Spleen (tissue), 11 donors: ENCODE data around the gene FAM237A. TPM values are rescaled to one million over a fixed set of nuclear protein-coding genes. Genes with fewer than 3 reads are reported as not detected.

Source experiments
- DNase-seq: peaks from one replicate; pipeline ENCODE4 v3.0.0-alpha.2; 2020
- H3K27ac ChIP-seq, 8 donors: fragments of 200-600 bp; sonication (generic) in 7 of 8; 1 replicate in 4 of 8; 2 replicates in 4 of 8; pipeline versions ENCODE4 v1.5.0 to v1.8.0; 2016 to 2021; ENCODE audit warnings: inconsistent platforms in 4 of 8, mild to moderate bottlenecking in 4 of 8, moderate library complexity in 1 of 8
- H3K27me3 ChIP-seq, 7 donors: fragments of 200-600 bp; sonication (generic) in 6 of 7; replicated peaks in 1 of 7; 1 replicate in 4 of 7; 2 replicates in 3 of 7; pipeline versions ENCODE4 v1.5.0 to v1.8.0; 2016 to 2021; ENCODE audit warnings: inconsistent platforms in 3 of 7, mild to moderate bottlenecking in 1 of 7
- H3K36me3 ChIP-seq, 6 donors: fragments of 200-600 bp; sonication (generic) in 5 of 6; 1 replicate in 4 of 6; 2 replicates in 2 of 6; pipeline versions ENCODE4 v1.5.0 to v1.8.0; 2016 to 2021; ENCODE audit warnings: inconsistent platforms in 2 of 6
- H3K4me1 ChIP-seq, 6 donors: fragments of 200-600 bp; sonication (generic) in 5 of 6; 1 replicate in 3 of 6; 2 replicates in 3 of 6; pipeline versions ENCODE4 v1.5.0 to v1.8.0; 2016 to 2021; ENCODE audit warnings: inconsistent platforms in 3 of 6
- H3K4me3 ChIP-seq, 8 donors: fragments of 200-600 bp; sonication (generic) in 7 of 8; 1 replicate in 4 of 8; 2 replicates in 4 of 8; pipeline versions ENCODE4 v1.5.0 to v1.8.0; 2016 to 2021; ENCODE audit warnings: inconsistent platforms in 4 of 8, mild to moderate bottlenecking in 4 of 8, moderate library complexity in 2 of 8
- H3K9me3 ChIP-seq, 8 donors: fragments of 200-600 bp; sonication (generic) in 7 of 8; 1 replicate in 4 of 8; 2 replicates in 4 of 8; pipeline versions ENCODE4 v1.5.0 to v1.8.0; 2016 to 2021; ENCODE audit warnings: inconsistent platforms in 4 of 8
- POLR2A ChIP-seq, 3 donors: fragments of 450-650 bp; IDR thresholded peaks; one replicate each; pipeline ENCODE4 v1.5.1; 2017; ENCODE audit warnings: antibody characterized with exemption in 3 of 3, mild to moderate bottlenecking in 1 of 3
- POLR2AphosphoS5 ChIP-seq, 3 donors: sonication (generic); formaldehyde crosslinking; IDR thresholded peaks; one replicate each; pipeline ENCODE4 v1.5.1; 2017; ENCODE audit warnings: antibody characterized with exemption in 3 of 3
- WGBS, 5 donors: extraction: QIAGEN DNeasy Blood & Tissue Kit in 3 of 5; methylation state at CpG; one replicate each; pipeline versions ENCODE4 v1.1.5 to v1.1.7; 2013 to 2018; 5-methylcytosine and 5-hydroxymethylcytosine counted together
- intact Hi-C: fragments of 100-400 bp; cut with DNase I; formaldehyde crosslinking; loops from one replicate; pipeline ENCODE4 v1.15.0; 2023; ENCODE audit warnings: low total_unique reads
- polyA plus RNA-seq, 3 donors: library from polyadenylated mRNA; stranded (reverse); fragments of 200-250 nt; gene quantifications; one replicate each; pipeline ENCODE4 v1.2.1, GENCODE V29; 2013
- total RNA-seq, 7 donors: library from RNA; depleted of rRNA in 3 of 7; stranded (reverse); fragments of >200 nt in 3 of 7; fragmentation: NEBNext Ultra II Directional in 4 of 7; extraction: Animal tissue kit (Norgen Biotek cat#: 25700) in 4 of 7; gene quantifications; one replicate each; pipeline versions ENCODE4 v1.1.0 to v1.2.1, GENCODE V29; 2016 to 2021
- TF ChIP-seq, protein P1 (sequence below), 11 experiments: fragments of 200-600 bp in 7 of 11; fragments of 450-650 bp in 4 of 11; sonication (generic) in 4 of 11; IDR thresholded peaks in 8 of 11; conservative IDR thresholded peaks in 3 of 11; 1 replicate in 7 of 11; 2 replicates in 4 of 11; pipeline versions ENCODE4 v1.4.0 to v1.8.0; 2016 to 2021; ENCODE audit warnings: antibody characterized with exemption in 11 of 11, inconsistent platforms in 4 of 11, mild to moderate bottlenecking in 1 of 11
- donor health status: healthy with polysubstance abuse.
- donor health status: DM: no; HTN: no; CAD: no; lungs with moderate emphysema.
- donor health status: DM: no; HTN: no; CAD: no.
- donor health status: Bipolar disorder and iron deficiency.
- donor health status: healthy.
- donor health status: DM: no; HTN: no; CAD: no.
- donor health status: DM: yes; HTN: yes; CAD: no.

The FAM237A gene
- total and polyA plus RNA-seq, 10 donors: not detected

GRCh38 chr2:206616151-206616550 lies 26.1 kb upstream of the FAM237A start:
- WGBS, 5 donors: 74 to 87% (median 78%) methylated on average over 2 of the region's 2 CpGs
- H3K9me3 ChIP-seq: no peaks in the 10 kb centered on the region
- intact Hi-C loops: no loop called here

DNA sequence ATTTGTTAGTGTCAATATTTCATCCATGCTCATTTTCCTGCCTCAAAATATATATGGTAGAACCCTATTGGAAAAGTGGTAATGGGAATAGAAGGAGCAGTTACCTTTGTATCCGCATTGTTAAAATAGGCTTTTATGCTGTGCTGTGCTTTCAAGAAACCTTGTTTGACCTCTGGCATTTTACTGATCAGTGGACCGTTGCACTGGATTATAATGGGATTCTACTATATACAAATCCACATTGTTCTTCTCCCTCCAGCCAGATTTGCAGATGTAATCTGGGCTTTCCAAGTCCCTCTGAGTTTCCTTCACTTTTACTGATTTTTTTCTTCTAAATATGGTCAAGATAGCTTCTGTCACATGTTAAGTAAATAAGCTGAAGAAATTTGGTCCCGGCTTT lies 23.3 kb upstream of the FAM237A start:
- Histone ChIP-seq H3K27me3 (peaks cover 0 to 3% (median 0%) of the 10 kb centered on the region in 7 donors), H3K4me3 (no peak overlapping the region), H3K9me3 (no peaks in the 10 kb centered on the region), H3K36me3 (no peaks in the 10 kb centered on the region), H3K27ac (no peak overlapping the region), H3K4me1 (no peaks in the 10 kb centered on the region)
- TF ChIP-seq, protein P1, sequence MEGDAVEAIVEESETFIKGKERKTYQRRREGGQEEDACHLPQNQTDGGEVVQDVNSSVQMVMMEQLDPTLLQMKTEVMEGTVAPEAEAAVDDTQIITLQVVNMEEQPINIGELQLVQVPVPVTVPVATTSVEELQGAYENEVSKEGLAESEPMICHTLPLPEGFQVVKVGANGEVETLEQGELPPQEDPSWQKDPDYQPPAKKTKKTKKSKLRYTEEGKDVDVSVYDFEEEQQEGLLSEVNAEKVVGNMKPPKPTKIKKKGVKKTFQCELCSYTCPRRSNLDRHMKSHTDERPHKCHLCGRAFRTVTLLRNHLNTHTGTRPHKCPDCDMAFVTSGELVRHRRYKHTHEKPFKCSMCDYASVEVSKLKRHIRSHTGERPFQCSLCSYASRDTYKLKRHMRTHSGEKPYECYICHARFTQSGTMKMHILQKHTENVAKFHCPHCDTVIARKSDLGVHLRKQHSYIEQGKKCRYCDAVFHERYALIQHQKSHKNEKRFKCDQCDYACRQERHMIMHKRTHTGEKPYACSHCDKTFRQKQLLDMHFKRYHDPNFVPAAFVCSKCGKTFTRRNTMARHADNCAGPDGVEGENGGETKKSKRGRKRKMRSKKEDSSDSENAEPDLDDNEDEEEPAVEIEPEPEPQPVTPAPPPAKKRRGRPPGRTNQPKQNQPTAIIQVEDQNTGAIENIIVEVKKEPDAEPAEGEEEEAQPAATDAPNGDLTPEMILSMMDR (IDR thresholded peaks at IDR 0.05 in 8 of 11, conservative IDR thresholded peaks at IDR 0.05 in 3 of 11): no peak
- no peak for DNase-seq
- intact Hi-C loops: no loop called here
- WGBS, 5 donors: 63 to 90% (median 87%) methylated on average over 3 of the region's 3 CpGs

More at GRCh38 chr2:206616151-206616550, 26.1 kb upstream of the FAM237A start:
- Histone ChIP-seq H3K27me3 (peaks cover 0 to 3% (median 0%) of the 10 kb centered on the region in 7 donors), H3K27ac (no peak overlapping the region), H3K36me3 (no peaks in the 10 kb centered on the region), H3K4me3 (no peak overlapping the region), H3K4me1 (no peaks in the 10 kb centered on the region)
- no peak for TF ChIP-seq POLR2A (IDR thresholded peaks at IDR 0.05)
- TF ChIP-seq POLR2AphosphoS5 (IDR thresholded peaks at IDR 0.05): no peak
- TF ChIP-seq, protein P1 (IDR thresholded peaks at IDR 0.05 in 8 of 11, conservative IDR thresholded peaks at IDR 0.05 in 3 of 11): no peak
- DNase-seq: no peak

DNA sequence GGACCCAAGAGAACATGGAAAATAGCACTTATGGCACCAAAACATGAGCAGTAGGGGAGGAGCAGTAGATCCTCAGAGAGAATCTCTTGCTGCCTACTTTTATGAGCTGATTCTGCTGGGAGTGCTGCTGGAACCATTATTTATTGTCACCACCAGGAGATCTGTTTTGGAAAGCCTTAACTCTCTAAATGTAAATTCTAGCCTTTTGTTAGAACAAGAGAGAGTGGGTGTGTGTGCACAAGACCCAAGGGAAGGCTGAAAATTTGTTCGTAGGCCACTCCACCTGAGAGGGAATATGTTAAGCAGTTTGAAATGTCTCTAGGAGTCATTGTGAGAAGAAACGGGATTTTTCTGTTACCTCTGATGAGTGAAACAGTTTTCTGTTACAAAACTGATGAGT lies 16.2 kb upstream of the FAM237A start:
- H3K9me3 ChIP-seq: no peaks in the 10 kb centered on the region
- intact Hi-C loops: no loop called here
- TF ChIP-seq POLR2AphosphoS5 (IDR thresholded peaks at IDR 0.05): no peak
- TF ChIP-seq, protein P1 (IDR thresholded peaks at IDR 0.05 in 8 of 11, conservative IDR thresholded peaks at IDR 0.05 in 3 of 11): no peak
- H3K4me1 ChIP-seq: no peaks in the 10 kb centered on the region
- H3K27me3 ChIP-seq: peaks cover 0 to 6% (median 0%) of the 10 kb centered on the region in 7 donors
- H3K27ac ChIP-seq: no peak overlapping the region
- DNase-seq: no peak
- no peaks in the 10 kb centered on the region for H3K36me3 ChIP-seq
- WGBS, 5 donors: 69 to 86% (median 75%) methylated on average over 2 of the region's 2 CpGs
- no peak overlapping the region for H3K4me3 ChIP-seq

- Histone ChIP-seq H3K36me3 (no peaks in the 10 kb centered on the region), H3K4me3 (no peak overlapping the region), H3K4me1 (no peaks in the 10 kb centered on the region), H3K9me3 (no peaks in the 10 kb centered on the region), H3K27ac (no peak overlapping the region), H3K27me3 (peaks cover 0 to 6% (median 0%) of the 10 kb centered on the region in 7 donors)
- DNase-seq: no peak
- intact Hi-C loops: no loop called here
- TF ChIP-seq, protein P1 (IDR thresholded peaks at IDR 0.05 in 8 of 11, conservative IDR thresholded peaks at IDR 0.05 in 3 of 11): no peak
- TF ChIP-seq POLR2A (IDR thresholded peaks at IDR 0.05): no peak
- TF ChIP-seq POLR2AphosphoS5 (IDR thresholded peaks at IDR 0.05): no peak
Observed at GRCh38 chr2:206627632-206628031, 14.7 kb upstream of the FAM237A start.
